Stimulated activated CD4-positive, alpha-beta T cell treated with anti-CD3 and anti-CD28 coated beads, TNF-alpha, amount 100 ng/mL, for 4 hours (primary cell): ENCODE measurements around the gene SLIT1.

Source experiments
- DNase-seq, 3 experiments: peaks; one replicate each; pipeline ENCODE4 v3.0.0-alpha.2; 2020; ENCODE audit warnings: low read depth in 3 of 3

SLIT1 gene

DNA sequence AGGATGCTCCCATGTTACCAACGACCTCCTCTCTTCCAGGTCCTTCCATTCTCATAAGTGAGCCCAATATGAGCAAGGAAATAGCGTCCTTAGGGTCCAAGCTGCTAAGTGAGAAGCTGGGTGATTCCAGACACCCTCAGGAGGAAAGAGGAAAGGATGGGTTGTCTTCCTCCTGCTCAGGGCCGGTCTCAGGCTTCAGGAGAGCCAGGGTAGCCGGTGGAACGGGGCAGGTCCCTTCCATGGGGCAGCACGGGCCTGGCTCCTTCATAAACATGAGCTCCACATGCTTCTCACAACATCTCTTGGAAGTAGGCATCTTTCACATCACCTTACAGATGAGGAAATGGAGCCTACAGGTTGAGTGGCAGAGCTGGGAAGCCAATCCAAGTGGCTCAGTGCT is 12.7 kb downstream of the SLIT1 start:
- no peak for DNase-seq

DNA sequence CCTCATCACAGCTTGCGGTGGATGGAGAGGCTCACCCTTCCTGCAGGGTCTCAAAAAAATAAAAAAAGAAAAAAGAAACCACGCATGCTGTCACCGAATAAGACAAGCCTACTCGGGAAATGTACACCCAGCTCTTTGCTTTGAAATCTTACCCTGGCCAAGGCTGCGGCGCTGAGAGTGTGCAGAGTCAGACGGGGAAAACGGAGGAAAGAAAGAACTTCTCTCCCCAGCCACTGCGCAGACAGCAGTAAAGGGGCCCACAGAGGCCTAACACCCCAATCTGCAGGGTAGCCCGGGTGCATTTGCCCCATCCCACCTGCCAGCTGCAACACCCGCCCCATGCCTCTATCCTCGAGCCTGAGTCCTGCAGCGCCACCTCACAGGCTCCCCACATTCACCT is 14.8 kb downstream of the SLIT1 start:
- DNase-seq, result no peak

DNA sequence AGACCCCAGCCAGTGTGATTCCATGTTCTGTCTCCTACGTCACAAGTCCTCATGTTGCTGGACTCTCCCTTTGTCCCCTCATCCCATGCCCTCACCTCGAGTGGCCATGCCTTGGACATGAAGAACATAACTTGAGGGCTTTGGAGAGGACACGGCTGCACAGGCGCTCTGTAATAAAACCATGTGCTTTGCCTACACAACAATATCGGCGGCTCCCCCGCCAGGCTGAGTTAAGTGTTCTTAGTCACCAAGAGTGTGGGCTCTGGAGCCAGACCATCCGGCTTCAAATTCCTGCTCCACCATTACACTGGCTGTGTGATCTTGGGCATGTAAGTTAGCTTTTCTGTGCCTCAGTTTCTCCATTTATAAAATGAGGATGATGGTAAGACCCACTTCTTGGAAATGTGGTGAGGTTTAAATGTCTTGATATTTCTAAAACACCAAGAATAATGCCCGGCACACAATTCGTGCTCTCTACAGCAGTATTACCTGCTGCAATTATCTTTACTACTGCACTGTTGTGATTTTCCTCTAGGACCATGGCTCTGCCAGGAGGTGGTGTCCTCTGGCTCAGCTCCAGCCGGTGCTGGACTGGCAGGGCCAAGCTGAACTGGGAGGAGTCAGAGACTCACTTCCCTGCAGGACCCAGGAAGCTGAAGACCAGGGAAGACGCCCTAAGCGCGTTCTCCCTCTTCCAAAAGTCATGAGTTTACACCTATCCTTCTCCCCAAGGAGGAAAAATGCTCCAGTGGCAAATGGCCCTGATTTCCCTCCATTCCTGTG is 15.7 kb downstream of the SLIT1 start:
- DNase-seq, result no peak

DNA sequence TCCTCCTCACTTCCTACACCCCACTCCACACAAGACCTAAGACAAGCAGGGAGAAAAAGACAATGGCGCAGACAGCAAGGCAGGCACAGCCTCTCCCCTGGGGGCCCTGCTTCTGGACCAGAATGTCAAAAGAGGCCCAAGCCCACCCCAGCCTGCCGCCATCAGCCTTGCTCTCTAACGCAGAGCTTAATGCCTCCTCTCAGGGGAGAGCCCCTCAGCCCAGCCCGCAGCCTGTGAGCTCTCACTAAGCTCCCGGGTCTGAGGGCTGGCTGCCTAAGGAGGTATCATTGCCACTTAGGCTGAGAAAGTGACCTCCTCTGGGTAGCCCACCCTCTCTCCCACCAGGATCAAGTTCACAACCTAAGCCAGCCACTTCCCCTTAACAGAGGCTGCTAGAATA is 16.7 kb downstream of the SLIT1 start:
- DNase-seq, result no peak

DNA sequence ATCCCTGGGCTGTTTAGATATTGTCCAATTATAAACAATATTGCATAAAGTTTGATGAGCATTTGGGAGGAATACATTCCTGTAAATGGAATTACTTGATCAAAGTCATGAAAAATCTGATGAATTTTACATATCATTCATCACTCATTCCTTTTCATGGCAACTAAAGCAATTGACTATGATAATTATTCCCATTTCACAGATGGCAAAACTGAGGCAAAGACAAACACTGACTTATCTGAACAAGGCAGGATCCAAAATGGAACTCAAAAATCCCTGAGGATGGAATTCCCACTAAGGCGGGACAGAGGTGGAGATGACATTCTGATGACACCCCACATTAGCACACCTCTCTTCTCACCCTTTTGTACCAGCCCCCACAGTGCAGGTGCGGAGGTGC is 17.1 kb downstream of the SLIT1 start:
- DNase-seq, result no peak

DNA sequence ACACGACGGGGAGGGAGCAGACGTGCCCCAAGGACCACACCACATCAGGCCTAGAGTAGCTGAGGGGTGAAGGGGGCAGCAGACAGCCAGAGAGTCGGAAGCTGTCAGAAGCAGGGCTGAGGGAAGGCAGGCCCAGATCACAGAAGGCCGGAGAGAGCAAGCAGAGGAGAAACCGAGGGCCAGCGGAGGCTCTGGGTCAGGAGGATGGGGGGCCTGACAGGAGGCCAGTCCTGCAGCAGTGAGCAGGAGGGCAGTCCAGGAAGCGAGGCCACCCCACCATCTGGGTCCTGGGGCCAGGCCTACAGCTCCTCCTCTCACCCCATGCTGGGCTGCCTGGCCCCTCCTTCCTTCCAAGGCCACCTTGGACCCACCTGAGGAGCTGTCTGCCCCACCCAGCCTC is 20.3 kb downstream of the SLIT1 start:
- no peak for DNase-seq

DNA sequence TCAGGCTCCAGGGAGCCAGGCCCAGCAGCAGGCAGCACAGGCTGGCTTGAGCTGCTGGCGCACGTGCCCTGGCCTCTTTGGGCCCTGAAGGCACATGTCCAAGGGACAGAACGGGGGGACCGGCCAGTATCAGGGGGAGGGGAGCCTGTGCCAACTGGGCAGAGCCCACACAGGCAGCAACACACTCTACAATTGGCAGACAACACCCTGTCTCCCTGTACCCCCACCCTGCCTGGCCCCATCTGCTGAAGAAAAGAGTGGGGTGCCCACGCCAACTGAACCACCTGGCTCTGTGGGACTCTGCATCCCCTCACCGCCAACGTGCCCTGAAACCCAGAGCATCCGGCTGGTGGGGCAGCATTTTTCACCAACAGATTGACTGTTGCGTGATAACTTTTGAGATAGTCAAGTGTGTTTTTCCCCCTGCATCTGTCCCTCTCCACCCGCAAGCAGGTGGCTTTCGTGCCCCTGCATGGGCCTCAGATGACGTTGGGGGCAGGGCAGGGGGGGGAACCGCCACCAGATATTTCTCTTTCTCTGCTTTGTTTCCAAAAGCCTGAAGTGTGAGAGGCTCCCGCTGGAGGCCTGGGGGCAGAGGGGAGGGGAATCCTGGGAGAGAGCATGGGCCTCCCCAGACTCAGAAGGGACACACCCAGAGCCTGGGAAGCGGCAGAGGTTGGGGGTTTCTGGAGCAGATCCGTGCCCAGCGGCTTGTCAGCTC is 21.8 kb downstream of the SLIT1 start:
- no peak for DNase-seq

DNA sequence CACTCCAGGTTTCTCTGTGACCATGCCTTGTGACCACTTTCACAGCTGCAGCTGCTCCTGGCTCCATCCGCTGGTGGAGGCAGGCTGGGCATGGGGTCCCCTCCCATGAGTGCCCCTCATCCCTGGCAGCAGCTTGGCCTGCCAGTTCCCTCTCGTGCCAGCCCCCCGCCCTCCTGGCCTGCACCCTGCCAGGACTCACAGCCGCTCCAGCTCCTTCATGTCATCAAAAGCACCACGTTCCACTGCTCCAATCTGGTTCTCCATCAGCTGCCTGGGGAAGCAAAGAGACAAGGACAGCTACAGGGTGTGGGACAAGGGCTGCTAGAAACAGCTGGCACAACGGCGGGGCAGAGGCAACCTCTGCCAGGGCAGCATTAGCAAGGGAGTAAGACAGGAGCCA is 22.6 kb downstream of the SLIT1 start:
- no peak for DNase-seq

DNA sequence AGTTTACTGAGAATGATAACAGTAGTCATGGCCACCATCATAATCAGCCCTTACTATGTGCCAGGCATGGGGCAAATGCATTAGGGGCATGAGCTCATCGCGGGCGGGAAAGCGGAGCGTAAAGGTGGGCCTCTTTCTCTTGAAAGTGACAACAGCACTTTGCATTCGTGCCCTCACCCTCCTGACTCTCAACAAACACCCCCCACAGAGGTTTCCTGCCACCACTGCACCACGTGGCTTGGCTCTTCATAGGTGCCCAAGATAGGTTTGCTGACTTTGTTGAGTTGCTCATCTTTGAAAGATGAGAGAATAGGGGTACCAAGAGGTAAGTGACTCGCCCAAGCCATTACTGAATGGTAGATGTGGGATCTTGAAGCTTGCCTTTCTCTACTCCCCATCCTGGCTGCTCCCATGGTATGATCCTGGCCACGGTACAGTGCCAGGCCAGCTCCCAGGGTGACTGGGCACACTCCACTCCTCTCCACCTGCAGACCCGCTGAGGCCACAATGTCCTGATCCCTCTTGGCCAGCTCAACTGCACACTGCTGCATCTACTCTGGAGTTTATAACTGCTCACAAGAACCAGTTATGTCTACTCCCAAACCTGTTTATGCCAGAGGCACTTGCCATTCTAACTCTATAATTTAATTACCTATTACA is 26.0 kb downstream of the SLIT1 start:
- DNase-seq, result no peak

DNA sequence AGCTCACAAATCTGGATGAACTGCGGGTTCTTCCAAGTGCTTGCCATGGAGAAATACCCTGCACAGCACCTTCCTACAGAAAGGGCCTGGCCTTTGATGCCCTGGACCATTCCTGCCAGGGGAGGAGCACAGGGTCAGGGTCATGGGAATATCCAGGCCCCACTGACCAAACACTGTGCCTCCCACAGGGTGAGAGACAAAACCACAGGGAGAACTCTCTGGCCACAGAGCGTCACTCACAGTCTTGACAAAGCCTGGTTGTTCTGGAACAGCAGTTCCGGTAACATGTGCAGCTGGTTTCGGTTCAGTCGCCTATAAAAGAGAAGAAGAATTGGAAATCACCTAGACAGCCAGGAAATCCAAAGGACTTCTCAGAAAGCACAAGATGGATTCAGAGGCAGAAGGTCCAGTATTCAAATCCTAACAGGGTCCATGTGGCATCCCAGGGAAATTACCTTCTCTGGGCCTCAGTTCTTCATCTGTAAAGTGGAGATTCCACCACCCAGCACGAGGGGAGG is 28.1 kb downstream of the SLIT1 start:
- no peak for DNase-seq

DNA sequence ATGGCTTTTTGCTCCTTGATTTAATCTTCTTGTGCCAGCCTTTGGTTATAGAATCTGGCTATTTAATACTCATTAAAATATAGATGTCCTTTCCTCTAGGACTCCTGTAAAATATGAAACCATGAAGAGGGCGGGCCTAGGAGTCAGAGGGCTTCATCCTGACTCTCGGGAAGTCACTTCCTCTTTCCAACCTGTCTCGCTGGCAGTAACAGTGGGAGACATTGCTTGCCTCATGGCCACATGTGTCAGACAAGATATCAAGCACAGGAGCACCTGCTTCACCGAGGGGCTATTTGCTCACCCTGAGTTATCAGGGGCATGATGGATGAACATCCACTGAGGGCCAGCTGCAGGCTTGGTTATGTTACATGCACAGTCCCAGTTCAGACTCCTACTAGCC is 31.0 kb downstream of the SLIT1 start:
- no peak for DNase-seq

DNA sequence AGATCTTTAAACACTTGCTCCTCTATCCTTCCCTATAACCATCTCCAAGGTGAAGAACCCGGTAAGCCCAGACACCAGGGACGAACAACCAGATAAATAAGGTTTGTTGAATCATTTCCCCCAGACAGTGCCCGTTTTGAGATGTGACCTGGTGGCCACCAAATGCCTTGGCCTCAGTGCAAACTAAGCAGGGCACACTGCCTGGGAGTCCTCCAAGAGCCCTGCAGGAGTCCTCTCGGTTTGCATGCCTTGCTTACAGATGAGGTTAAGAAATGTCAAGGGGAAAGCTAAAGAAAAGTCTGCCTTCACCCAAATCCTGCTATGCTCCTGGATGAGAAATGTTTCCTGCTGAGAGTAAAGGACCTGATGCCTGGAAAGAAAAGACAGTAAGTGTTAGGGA is 31.6 kb downstream of the SLIT1 start:
- DNase-seq, result no peak

DNA sequence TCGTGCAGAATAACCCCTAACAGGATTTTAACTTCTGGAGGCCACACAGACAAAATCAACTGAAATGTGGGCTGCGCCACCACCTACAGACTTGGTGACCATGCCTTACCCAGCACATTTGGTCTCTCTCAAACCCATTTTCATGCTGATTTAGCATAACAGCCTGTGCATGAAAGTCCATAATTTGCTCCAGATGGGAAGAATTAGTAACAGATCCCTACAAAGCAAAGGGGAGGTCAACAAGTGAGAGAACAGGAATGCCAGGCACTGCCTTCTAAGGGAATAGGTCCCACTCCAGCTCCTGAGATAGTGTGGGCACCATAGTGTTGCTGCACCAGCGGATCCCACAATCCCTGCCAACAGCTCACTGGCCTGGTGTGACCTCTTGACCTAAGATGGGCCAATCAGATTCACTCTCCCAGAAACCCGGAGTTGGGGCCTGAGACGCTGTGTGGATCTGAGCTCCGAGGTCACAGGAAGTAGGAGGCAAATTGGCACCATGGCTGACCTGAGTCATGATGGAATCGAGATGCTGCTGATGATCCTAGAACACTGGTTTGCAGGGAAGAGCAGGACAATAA is 32.4 kb downstream of the SLIT1 start:
- DNase-seq, result no peak

DNA sequence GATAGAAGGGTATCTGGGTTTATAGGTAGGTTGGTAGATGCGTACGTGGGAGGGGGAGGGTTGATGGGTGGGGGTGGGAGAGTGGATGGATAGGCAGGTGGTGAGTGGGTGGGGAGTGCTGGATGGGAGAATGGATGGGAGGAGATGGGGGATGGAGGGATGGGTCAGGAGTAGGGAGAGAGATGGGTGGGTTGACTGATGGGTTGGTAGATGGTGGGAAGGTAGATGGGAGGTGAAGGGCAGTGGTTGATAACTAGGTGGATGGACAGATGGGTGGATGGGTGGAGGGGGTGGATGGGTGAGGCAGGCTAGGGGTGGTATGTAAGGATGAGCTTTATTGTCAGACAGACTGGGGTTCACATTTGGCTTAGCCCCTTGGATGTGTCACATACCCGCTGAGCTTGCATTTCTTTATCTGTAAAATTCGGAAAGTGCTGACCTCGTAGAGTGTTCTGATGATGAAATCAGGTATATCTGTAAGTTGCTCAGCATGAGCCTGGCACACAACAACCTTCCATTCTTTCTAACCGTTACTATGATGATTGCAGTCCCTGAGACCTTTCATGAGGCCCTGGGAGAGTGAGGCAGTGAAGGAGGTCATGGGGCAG is 34.3 kb downstream of the SLIT1 start:
- DNase-seq, result no peak

DNA sequence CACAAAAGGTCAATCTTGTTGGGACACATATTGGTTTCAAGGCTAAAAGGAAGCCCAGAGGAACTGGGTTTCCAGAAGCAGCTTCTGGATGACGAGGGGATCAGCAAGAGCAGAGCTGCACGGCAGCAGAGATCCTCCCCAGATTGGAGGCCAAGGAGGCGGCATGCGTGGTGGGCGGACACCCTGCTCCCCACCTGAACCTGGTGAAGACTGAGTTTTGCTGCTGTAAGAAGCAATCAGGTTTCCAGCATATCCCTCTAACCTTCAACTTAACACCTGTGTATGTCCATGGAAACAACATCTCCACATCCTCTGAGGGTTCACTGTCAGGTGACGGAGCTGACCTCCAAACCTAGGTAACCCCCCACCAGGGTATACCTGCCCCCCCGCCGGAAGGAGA is 35.1 kb downstream of the SLIT1 start:
- DNase-seq, result no peak

DNA sequence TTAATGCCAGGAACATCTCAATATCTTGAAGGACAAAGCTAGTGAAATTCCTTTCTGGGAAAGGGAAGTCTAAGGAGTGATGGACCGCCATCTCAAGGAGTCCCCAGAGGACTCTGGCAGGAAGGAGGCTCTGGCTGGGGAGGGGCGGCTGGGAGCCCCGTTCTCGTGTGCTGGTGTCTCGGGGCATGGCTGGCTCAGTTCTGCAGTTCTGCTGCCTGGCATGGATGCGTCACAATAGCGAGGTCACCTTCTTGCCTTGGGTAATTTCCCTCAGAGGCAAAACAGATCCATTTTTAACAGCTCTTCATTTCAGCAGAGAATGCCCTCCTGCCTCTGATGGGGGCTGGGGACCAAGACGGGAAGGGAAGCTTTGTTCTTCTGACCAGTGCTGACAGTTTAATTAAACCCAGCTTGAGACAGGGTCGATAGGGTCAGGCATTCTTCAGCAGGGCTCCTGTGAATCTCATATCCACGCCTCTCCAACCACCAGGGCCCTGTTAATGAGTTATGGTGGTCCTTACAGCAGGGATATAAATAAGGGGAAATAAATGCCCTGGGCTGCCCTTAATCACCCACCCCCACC is 35.7 kb downstream of the SLIT1 start:
- no peak for DNase-seq

DNA sequence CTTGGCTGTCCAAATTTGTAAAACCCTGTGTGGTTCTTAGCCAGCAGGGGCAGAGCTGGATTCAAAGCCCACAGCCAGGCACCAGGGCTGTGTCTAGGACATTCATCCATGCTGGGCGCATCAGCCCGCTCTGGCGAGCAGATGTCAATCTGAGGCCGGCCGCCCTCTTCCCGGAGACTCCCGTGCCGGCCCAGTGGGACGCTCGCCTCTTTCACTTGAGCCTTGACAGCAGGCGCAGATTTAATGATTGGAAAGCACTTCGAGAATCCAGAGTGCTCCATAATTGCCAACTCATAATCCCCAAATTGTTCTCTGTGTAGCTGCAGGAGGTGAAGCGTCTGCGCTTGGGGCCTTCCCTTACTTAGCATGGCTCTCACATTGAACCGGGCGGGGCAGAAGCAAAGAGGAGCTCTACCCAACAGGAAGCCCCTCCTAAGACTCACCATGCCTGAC is 36.7 kb downstream of the SLIT1 start:
- no peak for DNase-seq

DNA sequence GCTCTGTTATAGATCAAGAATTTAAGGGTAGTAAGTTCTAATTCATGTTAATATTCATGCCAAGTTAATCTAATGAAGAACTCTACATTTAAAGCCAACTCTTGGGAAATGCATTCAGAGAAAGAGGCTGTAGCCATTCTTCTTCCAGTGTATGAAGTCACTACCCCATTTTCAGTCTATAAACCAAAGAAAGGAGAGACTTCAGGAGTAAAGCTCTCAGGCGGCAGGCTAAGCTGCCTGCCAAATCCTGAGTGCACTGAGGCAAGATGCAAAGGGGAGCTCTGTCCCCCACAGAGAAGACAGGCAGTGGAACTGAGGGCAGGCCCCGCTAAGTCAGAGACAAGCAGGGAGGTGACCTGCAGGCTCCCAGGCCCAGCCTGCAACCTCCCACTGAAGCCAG is 41.5 kb downstream of the SLIT1 start:
- DNase-seq, result no peak

DNA sequence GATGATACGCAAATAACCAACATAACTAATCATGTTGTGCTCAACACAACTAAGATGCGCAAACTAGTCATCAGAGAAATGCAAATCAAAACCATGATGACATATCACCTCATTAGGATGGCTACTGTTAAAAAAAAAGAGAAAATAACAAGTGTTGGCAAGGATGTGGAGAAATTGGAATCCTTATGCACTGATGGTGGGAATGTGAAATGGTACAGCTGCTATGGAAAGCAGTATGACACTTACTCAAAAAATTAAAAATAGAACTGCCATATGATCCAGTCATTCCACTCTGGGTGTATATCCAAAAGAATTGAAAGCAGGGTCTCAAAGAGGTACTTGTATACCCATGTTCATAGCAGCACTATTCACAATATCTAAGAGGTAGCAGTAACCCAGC is 42.9 kb downstream of the SLIT1 start:
- DNase-seq, result no peak

DNA sequence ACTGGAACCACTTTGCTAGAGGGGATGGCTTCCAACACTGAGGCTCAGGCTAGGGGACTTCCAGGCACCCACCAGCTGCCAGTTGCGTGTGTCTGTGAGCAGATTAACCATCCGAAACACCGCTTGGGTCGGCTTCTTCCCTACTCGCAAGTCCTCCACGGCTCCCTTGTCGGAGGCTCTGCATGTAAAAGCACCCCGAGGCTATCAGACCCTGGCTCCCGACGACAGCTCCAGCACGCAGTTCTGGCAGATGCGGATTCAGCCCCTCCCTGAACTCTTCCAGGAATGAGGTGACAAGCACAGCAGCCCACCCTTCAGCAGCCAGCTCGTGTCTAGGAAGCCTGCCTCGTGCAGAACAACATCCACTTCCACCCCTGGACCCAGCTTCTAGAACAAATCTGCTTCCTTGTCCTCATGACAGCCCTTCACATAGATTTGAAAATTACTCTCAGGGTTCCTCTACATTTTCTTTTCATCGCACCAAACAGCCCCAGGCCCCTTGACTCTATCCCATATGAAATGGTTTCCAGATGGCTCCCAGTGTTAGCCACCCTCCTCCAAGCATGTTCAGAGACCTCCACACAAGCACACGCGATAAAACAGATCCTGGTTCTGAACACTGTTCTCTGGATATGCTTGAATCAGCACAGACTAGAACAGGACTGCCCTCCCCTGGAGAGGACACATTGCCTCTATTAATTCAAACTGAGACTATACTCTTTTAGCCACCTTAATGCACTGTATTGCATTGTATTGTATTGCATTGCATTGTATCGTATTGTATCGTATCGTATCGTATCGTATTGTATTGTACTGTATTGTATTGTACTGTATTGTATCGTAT is 44.6 kb downstream of the SLIT1 start:
- no peak for DNase-seq
